Lower lobe of right lung (tissue), 2 donors: ENCODE data around the gene OR52E6. TPM values are rescaled to one million over a fixed set of nuclear protein-coding genes. Genes with fewer than 3 reads are reported as not detected.
A peak's percentile ranks its signal among the peaks of the same experiment; 100 is the strongest.

ENCODE experiments used
- ATAC-seq, 2 donors: fragments of 200-7000 bp; cut with Tn5 transposase; one replicate each; pipeline ENCODE4 v1.9.1; 2020 to 2022; ENCODE audit warnings: mild to moderate bottlenecking in 2 of 2, moderate library complexity in 2 of 2
- DNase-seq: peaks from one replicate; pipeline ENCODE4 v3.0.0-alpha.2; 2020
- H3K27ac ChIP-seq: fragments of 200-600 bp; one replicate; pipeline ENCODE4 v1.8.0; 2022
- H3K27me3 ChIP-seq: fragments of 200-600 bp; one replicate; pipeline ENCODE4 v1.8.0; 2022; ENCODE audit warnings: low read depth
- H3K36me3 ChIP-seq: fragments of 200-600 bp; one replicate; pipeline ENCODE4 v1.8.0; 2022; ENCODE audit warnings: mild to moderate bottlenecking
- H3K4me1 ChIP-seq: fragments of 200-600 bp; one replicate; pipeline ENCODE4 v1.8.0; 2022
- H3K4me3 ChIP-seq: fragments of 200-600 bp; one replicate; pipeline ENCODE4 v1.8.0; 2022; ENCODE audit warnings: mild to moderate bottlenecking
- H3K9me3 ChIP-seq: fragments of 200-600 bp; one replicate; pipeline ENCODE4 v1.8.0; 2022
- CTCF ChIP-seq: fragments of 200-600 bp; IDR thresholded peaks from one replicate; pipeline ENCODE4 v1.8.0; 2022; ENCODE audit warnings: antibody characterized with exemption, mild to moderate bottlenecking
- intact Hi-C: fragments of 100-400 bp; cut with DNase I; formaldehyde crosslinking; loops from one replicate; pipeline ENCODE4 v1.11.0; 2022
- total RNA-seq: library from RNA; stranded (reverse); fragmentation: NEBNext Ultra II Directional; extraction: Animal tissue kit (Norgen Biotek cat#: 25700); gene quantifications from one replicate; pipeline ENCODE4 v1.2.1, GENCODE V29; 2021
- donor health status: DM: no; HTN: yes; CAD: no; lungs with severe emphysema.

OR52E6 gene
- total RNA-seq, 1 donor from 2014 or later: not detected

GRCh38 chr11:5815534-5815933, 26.2 kb downstream of the OR52E6 start:
- no peaks in the 10 kb centered on the region for H3K27me3 ChIP-seq
- peak in 1 of 2 donors; percentile 57 for ATAC-seq
- H3K27ac ChIP-seq: no peak overlapping the region
- intact Hi-C loops: no loop called here
- TF ChIP-seq CTCF: no peak
- H3K36me3 ChIP-seq: no peaks in the 10 kb centered on the region
- H3K9me3 ChIP-seq: no peaks in the 10 kb centered on the region
- DNase-seq: no peak
- H3K4me1 ChIP-seq: no peaks in the 10 kb centered on the region
- no peak overlapping the region for H3K4me3 ChIP-seq

GRCh38 chr11:5809905-5810795, 31.5 kb downstream of the OR52E6 start:
- Histone ChIP-seq H3K36me3 (no peaks in the 10 kb centered on the region), H3K4me1 (peaks cover 11% of the 10 kb centered on the region), H3K27ac (no peak overlapping the region), H3K4me3 (no peak overlapping the region), H3K27me3 (no peaks in the 10 kb centered on the region), H3K9me3 (no peaks in the 10 kb centered on the region)
- intact Hi-C loops: loop anchor here (10.0 kb wide), 1 partner anchor 335 kb away; no protein-coding TSS in a partner anchor
- ATAC-seq: no peak
- DNase-seq: no peak
- no peak for TF ChIP-seq CTCF

GRCh38 chr11:5809122-5809519, 32.6 kb downstream of the OR52E6 start:
- no peak for TF ChIP-seq CTCF
- DNase-seq (no peak), ATAC-seq (peak; percentile 17 to 54)
- no peak overlapping the region for H3K27ac ChIP-seq
- H3K4me3 ChIP-seq: peak overlapping the region; percentile 56
- peaks cover 11% of the 10 kb centered on the region for H3K4me1 ChIP-seq
- no peaks in the 10 kb centered on the region for H3K27me3 ChIP-seq
- H3K36me3 ChIP-seq: no peaks in the 10 kb centered on the region
- H3K9me3 ChIP-seq: no peaks in the 10 kb centered on the region
- intact Hi-C loops: loop anchor here (10.0 kb wide), 1 partner anchor 334 kb away; no protein-coding TSS in a partner anchor

- DNase-seq: peak; percentile 59
- Histone ChIP-seq H3K4me1 (peaks cover 11% of the 10 kb centered on the region), H3K4me3 (peak within 1 kb of the TSS; percentile 56), H3K36me3 (no peaks in the 10 kb centered on the region), H3K9me3 (no peaks in the 10 kb centered on the region), H3K27me3 (no peaks in the 10 kb centered on the region), H3K27ac (no peak within 1 kb of the TSS)
- ATAC-seq: peak; percentile 95 to 97
- peak; percentile 83 for TF ChIP-seq CTCF
- intact Hi-C loops: loop anchor here (10.0 kb wide), 1 partner anchor 334 kb away; no protein-coding TSS in a partner anchor
Measured at GRCh38 chr11:5808500-5809121, 33.1 kb downstream of the OR52E6 start, which contains the start of gene OR52N2. Gene OR52N2 (plus strand): TSS chr11:5808924. CDS start chr11:5820336, 11,412 bp downstream.

GRCh38 chr11:5807580-5807979, 34.1 kb downstream of the OR52E6 start:
- no peak for TF ChIP-seq CTCF
- Histone ChIP-seq H3K27ac (no peak overlapping the region), H3K4me1 (peaks cover 11% of the 10 kb centered on the region), H3K27me3 (no peaks in the 10 kb centered on the region), H3K36me3 (no peaks in the 10 kb centered on the region), H3K9me3 (no peaks in the 10 kb centered on the region), H3K4me3 (no peak overlapping the region)
- ATAC-seq (peak in 1 of 2 donors; percentile 14), DNase-seq (no peak)
- intact Hi-C loops: loop anchor here (10.0 kb wide), 1 partner anchor 333 kb away; no protein-coding TSS in a partner anchor
